GM03348 (cell line): ENCODE measurements around the gene VSTM2L.
"Not testable (repeated sequence)": the region's sequence is repeated elsewhere in the genome, so short reads cannot be mapped to it uniquely, and the experiment has no call there.

Source experiments
- DNase-seq: peaks from one replicate; pipeline ENCODE4 v3.0.0; 2012; ENCODE audit warnings: low spot score

Gene VSTM2L

DNA sequence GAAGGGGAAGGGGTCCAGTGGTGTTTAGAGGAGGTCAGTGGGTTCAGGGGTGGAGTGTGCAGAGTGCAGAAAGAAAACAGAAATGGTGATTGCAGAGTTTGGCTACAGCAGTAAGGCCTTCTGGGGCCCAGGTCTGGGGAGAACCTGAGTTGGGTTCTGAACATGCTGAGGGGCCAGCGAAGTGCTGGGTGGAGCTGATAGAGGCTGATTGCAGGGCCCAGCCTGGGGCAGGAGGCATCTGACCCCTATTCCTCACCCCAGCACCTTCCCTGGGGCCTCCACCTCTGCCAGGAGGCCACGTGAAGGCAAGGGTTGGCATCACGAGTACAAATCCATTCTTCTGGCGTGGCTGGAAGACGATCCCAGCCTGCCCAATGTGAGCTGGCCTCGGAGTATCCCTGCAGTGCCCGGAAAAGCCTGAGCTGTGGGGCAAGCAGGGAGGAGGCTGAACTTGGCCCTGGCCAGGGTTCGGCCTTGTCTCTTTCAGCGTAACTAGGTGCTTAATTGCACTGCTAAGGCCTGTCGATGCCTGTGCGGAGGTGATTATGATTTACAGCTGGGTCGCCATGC lies 35.3 kb downstream of the VSTM2L start:
- DNase-seq = no peak

DNA sequence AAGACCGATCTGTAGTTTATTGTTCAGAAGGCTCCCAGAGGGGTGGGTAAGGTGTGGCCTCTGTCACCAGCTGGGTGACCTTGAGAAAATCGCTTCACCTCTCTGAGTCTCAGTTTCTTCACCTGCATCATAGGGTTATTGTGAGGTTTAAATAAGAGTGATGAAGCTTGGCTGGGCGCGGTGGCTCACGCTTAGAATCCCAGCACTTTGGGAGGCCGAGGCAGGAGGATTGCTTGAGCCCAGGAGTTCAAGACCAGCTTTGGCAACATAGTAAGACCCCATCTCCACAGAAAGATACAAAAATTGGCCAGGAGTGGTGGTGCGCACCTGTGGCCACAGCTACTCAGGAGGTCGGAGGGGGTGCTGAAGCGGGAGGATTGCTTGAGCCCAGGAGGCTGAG lies 36.0 kb downstream of the VSTM2L start:
- DNase-seq = no peak

- no peak for DNase-seq
Observed at GRCh38 chr20:37939701-37940560, 37.0 kb downstream of the VSTM2L start.

DNA sequence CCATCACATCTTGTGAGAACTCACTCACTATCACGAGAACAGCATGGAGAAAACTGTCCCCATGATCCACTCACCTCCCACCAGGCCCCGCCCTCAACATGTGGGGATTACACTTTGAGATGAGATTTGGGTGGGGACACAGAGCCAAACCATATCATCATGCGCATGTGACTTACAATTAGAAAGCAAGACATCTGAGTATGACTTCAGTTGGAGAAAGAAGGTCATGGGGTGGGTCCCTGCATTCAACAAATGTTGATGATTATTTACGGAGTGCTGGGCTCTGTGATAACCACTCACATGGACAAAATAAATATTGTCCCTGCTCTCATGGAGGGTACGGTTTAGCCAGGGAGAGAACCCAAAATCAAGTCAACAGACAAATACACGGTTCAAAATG lies 37.9 kb downstream of the VSTM2L start:
- DNase-seq = no peak

DNA sequence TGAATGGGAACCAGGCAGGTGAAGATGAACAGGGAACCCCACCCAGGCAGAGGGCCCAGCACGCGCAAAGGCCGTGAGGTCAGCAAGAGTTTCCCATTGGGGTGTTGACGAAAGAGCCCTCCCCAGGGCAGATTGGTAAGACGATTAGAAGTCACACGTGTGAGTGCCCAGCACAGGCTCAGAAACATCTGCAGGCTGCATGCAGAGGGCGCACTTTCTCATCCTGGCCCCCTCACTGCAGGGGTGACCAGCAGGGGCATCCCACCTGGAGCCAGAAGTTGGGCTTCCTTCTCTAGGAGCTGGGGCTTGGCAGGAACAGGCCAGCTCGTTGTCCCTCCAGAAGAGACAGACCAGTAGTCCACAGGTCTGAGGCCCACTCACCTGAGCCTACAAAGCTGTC lies 38.4 kb downstream of the VSTM2L start:
- no peak for DNase-seq

- DNase-seq = no peak
Observed at GRCh38 chr20:37941992-37942391, 39.1 kb downstream of the VSTM2L start.

GRCh38 chr20:37943033-37943432 lies 40.1 kb downstream of the VSTM2L start:
- no peak for DNase-seq

GRCh38 chr20:37943501-37944455 lies 40.9 kb downstream of the VSTM2L start:
- no peak for DNase-seq

- no peak for DNase-seq
Observed at GRCh38 chr20:37944456-37944981, 41.6 kb downstream of the VSTM2L start.

DNA sequence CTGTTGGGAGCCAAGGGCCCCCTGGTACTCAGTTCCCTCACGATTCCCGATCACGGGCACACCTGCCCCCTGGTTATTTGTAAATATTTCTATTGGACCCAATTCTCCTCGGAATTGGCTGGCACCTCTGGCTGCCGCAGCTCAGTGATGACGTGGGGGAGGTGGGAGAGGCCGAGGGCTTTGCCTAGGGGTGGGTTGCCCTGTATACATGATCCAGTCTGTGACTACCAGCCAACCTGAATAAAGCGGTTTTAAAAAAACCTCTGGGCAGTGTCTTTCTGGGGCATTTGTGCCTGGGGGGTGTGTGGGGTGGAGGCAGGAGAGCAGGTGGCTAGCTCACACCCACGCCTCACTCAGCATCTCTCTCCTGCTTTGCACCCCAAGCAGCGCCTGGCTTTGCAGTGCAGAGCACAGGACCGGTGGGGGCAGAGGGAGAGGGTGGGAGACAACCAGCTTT lies 42.2 kb downstream of the VSTM2L start:
- no peak for DNase-seq

DNA sequence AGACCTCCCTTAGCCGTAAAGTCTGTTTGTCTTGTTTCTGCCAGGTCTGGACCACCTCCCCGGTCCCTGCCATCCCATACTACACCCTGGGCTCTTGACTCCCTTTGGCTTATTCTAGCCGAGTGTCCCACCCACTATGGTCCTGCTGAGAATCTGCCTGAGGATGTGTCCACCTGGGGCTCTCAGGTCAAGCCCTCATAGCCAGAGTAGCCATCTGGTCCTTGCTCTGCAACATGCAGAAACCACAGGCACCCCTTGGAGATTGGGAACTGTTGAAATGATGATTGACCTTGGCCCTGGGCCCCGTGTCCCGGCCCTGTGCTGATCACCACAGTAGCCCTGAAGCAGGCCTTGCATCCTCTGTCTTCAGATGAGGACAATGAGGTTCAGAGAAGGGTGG lies 44.0 kb downstream of the VSTM2L start:
- DNase-seq = no peak

- no peak for DNase-seq
Observed at GRCh38 chr20:37947943-37948342, 45.0 kb downstream of the VSTM2L start.

DNA sequence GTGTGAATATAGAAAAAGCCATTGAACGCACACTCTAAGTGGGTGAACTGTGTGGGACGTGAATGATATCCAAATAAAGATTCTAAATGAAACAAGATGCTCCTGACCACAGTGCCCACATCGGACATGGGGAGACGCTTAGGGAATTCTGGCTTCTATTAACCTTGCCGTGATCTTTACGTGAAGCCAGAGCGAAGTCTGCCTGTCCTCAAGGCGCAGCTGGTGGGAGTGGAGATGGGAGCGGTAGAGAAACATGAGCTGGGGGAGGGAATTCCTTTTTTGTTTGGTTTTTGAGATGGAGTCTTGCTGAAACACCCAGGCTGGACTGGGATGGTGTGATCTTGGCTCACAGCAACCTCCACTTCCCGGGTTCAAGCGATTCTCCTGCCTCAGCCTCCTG lies 46.0 kb downstream of the VSTM2L start:
- no peak for DNase-seq

DNA sequence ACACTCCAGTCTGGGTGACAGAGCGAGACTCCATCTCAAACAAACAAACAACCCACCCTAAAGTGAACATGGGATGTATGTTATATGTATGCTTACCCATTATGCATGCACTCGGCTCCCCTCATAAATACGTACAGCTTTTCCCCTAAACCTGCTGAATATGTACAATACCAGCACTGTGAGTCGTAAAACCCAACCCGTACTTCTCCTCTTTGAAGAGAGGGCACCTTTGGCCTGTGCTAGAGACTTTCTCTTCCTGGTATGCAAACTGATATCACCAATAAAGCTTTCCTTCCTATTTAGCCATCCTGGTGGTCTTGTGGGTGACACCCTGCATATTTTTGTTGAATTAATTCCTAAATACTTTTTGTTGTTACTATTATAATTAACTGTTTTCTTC lies 51.3 kb downstream of the VSTM2L start:
- DNase-seq = no peak

DNA sequence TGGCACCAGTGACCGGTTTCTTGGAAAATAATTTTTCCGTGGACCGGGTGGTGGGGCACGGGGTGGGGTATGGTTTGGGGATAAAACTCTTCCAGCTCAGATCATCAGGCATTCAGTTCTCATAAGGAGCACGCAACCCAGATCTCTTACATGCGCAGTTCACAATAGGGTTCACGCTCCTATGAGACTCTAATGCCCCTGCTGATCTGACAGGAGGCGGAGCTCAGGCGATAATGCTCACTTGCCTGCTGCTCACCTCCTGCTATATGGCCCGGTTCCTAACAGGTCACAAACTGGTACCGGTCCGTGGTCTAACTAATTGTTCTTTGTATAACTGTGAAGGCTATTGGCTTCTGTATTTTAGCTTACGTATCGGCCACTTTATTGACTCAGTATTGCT lies 51.7 kb downstream of the VSTM2L start:
- no peak for DNase-seq

DNA sequence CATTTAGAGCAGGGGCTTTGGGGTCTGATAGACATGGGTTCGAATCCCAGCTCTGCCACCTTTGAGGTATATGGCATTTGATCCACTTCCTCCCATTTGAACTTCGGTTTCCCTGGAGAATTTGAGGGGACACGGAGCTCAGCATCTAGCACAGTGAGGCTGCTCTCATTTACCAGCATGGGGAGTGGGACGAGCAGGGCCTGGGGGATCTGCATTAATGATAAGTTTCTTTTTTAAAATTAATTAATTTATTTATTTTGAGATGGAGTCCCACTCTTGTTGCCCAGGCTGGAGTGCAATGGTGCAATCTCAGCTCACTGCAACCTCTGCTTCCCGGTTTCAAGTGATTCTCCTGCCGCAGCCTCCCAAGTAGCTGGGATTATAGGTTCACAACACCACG lies 52.6 kb downstream of the VSTM2L start:
- DNase-seq = no peak

- no peak for DNase-seq
Observed at GRCh38 chr20:37956107-37956585, 53.2 kb downstream of the VSTM2L start.

DNA sequence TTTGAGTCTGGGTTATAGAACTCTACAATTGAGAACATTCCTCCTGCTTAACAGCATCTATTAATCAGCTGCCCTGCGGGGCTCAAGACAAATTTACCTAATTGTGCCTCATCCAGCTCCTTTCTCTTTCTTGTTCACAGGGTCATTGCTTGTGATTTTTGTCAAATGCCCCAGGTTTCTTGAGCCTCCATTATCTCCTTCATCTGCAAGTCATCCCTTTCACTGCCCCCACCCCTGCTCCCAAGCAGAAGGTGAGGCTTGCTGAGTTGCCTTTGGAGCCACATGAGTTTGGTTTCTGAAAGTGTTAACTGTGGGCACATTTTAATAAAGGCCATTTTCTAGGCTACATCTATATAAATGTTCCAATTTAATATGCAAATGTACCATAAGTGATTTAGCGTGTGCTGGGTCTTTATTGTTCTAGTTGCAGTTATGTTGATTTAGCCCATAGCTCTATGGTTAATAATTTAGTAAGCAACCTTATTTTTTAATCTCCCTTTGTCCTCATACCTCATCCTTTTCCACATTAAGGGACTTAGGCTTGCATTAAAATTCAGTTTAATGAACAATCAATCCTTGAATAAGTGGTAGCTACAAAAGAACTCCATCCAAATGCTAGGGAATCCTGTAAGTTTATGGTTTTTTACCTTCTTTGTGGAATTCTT lies 56.1 kb downstream of the VSTM2L start:
- no peak for DNase-seq

DNA sequence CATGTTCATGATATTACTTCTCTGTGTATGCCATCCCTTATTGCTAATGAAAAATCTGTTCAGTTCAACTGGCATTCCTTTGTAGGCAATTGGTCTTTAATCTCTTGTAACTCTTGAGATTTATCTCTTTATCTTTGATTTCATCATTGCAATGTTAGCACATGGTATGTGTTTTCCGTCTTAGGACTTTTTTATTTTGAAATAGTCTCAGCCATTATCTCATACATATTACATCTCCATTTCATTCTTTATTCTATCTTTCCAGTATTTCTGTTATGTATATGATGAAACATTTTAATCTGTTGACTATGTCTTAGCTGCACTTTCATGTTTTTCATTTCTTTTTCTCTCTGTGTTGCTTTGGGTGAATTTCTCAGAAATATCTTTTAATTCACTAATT lies 58.1 kb downstream of the VSTM2L start:
- no peak for DNase-seq

DNA sequence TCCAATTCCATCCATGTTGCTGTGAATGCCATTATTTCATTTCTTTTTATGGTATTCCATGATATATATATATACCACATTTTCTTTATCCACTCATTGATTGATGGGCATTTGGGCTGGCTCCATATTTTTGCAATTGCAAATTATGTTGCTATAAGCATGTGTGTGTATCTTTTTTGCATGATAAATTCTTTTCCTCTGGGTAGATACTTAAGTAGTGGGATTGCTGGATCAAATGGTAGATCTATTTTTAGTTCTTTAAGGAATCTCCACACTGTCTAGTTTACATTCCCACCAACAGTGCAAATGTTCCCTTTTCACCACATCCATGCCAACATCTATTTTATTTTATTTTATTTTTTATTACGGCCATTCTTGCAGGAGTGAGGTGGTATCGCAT lies 60.6 kb downstream of the VSTM2L start:
- not testable (repeated sequence) for DNase-seq

GRCh38 chr20:37968841-37969401 lies 66.0 kb downstream of the VSTM2L start:
- DNase-seq = no peak
